GM19467 (cell line): Measurements from ENCODE around the gene WLS.

Source experiments
- ATAC-seq: cut with Tn5 transposase; IDR thresholded peaks from one replicate; pipeline ENCODE4 v1.9.1; 2021; ENCODE audit warnings: mild to moderate bottlenecking, moderate library complexity; ENCODE audit not compliant: unreplicated experiment

WLS gene

GRCh38 chr1:68142036-68142435 lies 90.3 kb downstream of the WLS start:
- ATAC-seq, result no peak

GRCh38 chr1:68141071-68142021 lies 91.0 kb downstream of the WLS start:
- ATAC-seq, result no peak

- ATAC-seq, result no peak
These were observed 91.8 kb downstream of the WLS start for GRCh38 chr1:68140536-68140935.

DNA sequence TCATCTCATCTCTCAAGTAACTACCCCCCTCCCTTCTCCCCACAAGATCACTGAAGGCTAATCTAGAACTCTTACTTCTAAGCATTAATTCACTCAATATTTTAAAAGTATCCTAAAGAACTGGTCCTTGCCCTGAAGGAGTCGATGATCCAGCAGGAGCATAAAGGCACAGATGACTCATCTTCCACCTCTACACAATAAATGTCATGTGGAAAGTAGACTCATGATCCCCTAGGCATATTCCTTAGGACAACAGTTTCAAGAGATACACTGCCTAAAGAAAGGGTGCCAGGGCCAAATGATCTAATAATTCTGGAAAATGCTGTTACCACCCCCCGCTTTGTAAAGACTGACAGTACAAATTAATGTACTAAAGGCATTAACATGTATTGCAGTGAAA lies 96.1 kb downstream of the WLS start:
- ATAC-seq, result no peak

DNA sequence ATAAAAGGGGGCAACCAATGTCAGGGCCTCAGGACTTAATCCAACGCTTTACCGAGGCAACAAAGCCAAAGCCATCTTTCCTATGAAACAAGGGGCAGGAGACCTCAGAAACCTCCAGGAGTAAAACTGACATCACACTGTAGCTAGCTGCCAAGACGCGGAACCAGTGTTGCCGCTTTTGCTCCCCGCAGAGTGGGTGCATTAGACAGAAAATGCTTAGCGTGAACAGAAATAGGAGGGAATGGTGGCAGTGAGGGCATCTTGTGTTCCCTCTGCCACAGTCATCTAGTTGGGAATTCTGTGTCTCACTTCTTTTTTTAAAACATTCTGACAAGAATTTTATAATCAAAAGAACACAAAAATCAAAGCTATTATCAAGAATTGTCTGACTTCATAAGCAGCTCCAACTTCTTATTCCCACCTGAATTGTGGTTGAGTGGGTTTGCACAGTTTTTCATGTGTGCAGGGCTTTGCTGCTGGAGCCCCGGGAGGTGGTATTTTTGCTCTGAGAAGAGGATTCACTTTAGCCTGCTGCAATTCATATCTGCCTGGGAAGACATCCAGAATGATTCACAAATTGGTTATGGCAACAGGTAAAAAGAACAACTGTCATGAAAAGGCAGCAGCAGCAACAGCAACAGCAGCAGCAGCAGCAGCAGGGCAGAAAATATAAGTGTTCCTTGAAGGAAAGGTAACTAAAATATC lies 99.7 kb downstream of the WLS start:
- ATAC-seq, result no peak

DNA sequence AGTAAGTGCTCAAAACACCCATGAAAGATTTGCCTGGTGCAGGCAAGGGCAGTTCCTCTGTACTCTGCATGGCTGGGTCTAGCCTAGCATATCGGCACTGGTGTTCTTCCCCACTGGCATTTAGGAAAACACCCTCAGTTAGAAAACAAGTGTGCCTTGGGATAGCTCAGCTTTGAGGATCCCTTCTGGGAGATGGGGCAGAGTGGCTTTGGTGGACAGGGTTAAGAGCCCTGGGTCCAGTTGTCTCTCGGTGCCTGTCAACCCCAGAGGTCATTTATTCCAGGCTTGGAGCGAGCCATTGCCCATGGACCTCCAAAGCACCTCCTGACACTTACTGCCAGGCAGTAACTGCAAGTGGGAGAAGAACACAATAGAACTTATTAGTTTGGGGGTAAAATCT lies 101.1 kb downstream of the WLS start:
- ATAC-seq, result no peak

DNA sequence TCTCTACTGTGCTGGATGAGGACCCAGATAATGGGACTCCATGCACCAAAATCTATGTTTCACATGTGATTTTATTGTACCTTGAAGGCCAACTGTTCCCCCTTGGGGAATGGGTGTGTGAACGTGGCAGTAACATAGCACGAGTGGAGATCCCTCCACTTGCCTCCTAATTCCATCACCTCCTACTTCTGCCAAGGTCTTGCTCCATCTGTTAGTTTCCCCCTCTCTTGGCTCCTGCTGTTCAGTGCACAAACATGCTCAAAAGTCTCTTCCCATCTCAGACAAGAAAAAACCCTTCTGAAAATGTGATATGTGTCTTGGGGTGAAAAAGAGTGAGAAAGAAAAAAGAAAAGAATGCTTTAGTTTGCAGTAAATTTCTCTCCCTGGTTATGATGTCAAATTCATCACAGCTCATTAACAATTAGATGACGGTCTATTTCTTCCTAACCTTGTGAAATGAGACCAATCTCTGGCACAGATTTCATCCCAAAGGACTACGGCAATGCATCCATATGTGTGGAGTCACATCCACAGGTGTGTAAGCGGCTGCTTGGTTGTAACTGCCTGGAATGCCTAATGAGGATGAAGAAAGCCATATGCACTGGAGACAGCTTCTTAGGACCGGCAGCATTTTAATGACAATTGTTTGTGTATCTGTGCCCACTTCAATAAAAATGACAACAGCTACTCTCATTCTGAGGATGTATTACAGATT lies 102.6 kb downstream of the WLS start:
- ATAC-seq, result no peak

GRCh38 chr1:68128820-68129219 lies 103.5 kb downstream of the WLS start:
- ATAC-seq, result no peak

DNA sequence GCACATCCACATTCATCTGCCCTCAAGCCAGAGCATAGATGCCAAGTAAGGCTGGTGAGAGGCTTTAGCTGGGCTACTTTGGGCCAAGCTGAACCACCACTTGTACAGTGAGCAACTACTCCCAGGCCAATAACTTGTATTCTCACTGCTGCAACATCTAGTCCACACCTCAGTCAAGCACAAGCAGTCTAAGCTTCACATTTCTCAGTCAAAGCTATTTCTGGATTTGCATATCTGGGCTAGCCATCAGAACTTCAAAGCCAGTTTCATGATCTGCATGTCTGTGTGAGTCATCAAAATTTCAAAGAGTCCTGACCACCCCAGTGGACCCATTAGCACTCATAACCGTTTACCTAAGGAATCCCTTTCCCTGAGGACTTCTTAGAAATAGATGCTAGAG lies 104.2 kb downstream of the WLS start:
- no peak for ATAC-seq

DNA sequence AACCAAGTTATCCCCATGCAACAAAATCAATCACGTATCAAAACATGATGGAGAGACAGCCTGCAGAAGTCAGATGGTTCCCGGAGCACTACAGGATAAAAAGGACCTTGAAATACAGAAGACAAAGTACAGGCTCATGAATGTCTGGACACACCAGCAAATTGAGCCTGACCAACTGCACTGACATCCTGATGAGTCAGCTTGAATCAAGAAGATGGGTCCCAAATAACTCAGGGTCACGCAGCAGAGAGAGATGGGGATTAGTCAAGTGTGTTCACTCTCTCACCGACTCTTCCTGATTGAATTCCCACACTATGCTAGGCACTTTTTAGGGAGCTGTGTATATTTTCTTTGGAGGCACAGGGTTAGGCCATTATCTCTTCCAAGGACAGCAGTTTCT lies 110.8 kb downstream of the WLS start:
- ATAC-seq, result no peak

DNA sequence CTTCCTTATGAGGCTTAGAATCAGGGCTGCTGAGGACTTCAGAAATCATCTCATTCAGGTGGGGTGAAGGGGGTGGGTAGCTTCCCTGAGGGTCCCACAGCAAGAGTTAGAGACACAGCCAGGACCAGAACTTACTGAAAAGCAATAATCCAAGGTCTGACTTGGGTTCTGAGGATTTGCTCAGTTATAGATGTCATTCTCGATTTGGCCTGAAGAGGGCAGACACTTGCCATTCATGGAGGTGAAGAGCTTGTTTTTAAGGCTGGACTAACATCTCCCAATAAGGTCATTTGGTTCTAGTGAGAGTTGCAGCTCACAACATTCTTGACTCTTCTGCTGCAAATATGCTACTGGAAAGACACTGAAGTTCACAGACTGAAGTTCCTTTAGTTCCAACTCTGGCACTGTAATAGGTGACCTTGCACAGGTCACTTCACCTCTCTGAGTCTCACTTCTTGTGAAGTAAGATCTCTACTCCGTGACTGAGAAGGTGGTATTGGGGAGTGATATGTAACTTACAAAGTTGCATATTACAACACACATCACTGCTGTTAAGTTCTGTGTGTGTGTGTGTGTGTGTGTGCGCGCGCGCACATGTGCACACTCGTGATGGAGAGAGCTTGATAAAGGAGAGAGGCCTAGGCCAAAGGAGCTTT lies 112.1 kb downstream of the WLS start:
- ATAC-seq, result peak; percentile 71

- no peak for ATAC-seq
These were observed 112.9 kb downstream of the WLS start for GRCh38 chr1:68119445-68119844.

DNA sequence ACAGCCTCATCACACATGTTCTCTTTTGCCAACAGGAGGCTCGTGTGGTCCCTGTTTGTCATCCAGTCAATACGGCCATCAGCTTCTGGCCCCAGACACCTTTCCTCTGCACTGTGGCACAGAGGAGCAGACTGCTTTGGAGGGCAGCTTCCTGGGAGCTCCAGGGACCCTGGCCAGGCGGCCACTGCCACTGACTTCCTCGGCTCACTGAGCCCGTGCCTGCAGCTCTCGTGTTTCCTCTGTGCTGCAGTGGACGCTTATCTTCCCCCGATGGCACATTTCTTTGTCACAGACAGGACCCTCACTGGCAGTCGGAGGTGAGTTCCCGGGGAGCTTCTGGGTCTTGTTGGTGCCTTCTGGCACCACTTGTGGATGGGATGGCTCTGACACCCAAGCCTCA lies 114.9 kb downstream of the WLS start:
- no peak for ATAC-seq

DNA sequence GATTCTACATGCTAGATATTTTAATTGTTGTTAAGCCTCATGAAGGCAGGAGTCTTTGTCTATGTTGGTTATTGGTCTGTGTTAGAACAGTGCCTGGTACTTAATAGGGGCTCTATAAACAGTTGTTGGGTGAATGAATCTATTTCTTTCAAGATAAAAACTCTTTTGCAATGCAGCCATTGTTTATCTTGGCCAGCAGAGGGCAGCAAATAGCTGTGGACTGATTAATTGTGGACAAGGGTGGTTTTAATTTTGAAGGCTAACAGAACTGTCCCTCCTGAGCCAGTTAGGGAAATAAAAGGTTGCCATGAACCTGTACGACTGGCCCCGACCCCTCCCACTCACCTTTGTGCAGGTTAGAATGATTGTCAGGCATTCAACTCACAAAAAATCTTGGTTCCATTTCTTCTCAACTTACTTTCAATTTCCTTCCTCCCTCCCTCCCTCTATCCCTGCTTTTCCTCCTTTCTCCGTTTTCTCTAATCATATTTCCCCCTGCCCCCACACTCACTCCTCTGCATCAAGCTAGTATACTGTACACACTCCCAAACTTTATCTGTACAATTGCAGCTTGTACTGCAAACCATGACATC lies 115.6 kb downstream of the WLS start:
- ATAC-seq, result no peak

DNA sequence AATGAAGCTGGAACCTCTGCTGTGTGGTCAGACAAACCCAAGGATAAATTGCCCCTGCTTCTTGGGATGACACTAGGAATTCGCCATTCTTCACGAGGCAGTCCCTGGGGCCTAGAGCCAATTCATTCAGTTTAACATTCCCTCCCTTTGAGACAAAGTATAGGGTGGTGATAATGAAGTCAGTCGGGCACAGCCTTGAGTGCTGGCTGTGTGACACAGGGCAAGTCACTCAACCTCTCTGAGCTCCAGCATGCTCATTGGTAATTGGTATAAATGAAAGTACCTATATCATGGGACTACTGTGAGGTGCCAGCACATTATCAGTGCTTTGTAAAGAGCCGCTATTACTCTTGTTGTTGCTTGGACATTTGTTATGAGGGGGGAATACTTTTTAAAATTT lies 117.0 kb downstream of the WLS start:
- ATAC-seq, result no peak

GRCh38 chr1:68113966-68114365 lies 118.4 kb downstream of the WLS start:
- no peak for ATAC-seq

DNA sequence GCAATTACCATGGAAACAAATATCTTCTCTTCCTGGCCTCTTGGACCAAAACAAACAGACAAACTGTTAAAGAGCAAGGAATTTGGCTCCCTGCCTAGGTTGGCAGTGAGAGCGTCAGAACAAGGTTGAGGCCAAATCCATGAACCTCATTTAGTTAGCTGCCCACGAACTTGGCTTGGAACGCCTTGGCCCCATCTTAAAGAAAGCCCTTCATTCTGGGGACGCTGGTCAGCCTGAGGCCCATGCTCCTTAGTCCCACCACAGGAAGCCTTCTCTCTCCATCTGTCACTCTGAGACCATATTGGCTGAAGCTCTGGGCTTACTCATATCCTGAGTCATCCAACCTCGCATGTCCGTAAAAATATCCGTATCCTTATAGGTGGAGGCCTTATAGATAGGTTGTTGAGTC lies 119.5 kb downstream of the WLS start:
- ATAC-seq, result no peak

GRCh38 chr1:68111519-68112436 lies 120.5 kb downstream of the WLS start:
- no peak for ATAC-seq

- ATAC-seq, result no peak
These were observed 124.6 kb downstream of the WLS start for GRCh38 chr1:68107771-68108170.
